Measurements from ENCODE around the gene GH2.

Gene GH2

GRCh38 chr17:63838631-63839171, 43.0 kb downstream of the GH2 start:
- DNase-seq: peak; percentile 86

GRCh38 chr17:63837962-63838600, 43.7 kb downstream of the GH2 start:
- DNase-seq: no peak

- no peak for DNase-seq
Observed at GRCh38 chr17:63837480-63837879, 44.3 kb downstream of the GH2 start.

GRCh38 chr17:63836811-63837210, 44.9 kb downstream of the GH2 start:
- DNase-seq: no peak

- DNase-seq: no peak
Observed at GRCh38 chr17:63835167-63835720, 46.5 kb downstream of the GH2 start.

GRCh38 chr17:63834431-63835166, 47.1 kb downstream of the GH2 start:
- DNase-seq: peak; percentile 75

GRCh38 chr17:63833741-63834373, 47.9 kb downstream of the GH2 start:
- DNase-seq: no peak

- no peak for DNase-seq
Observed at GRCh38 chr17:63833026-63833740, 48.6 kb downstream of the GH2 start.

GRCh38 chr17:63832455-63832854, 49.3 kb downstream of the GH2 start:
- no peak for DNase-seq

GRCh38 chr17:63832014-63832413, 49.7 kb downstream of the GH2 start:
- DNase-seq: no peak

- no peak for DNase-seq
Observed at GRCh38 chr17:63831505-63831904, 50.2 kb downstream of the GH2 start.

- DNase-seq: no peak
Observed at GRCh38 chr17:63830904-63831491, 50.7 kb downstream of the GH2 start.

GRCh38 chr17:63830278-63830677, 51.5 kb downstream of the GH2 start:
- no peak for DNase-seq

Measured in fibroblast of upper back skin (primary cell).